GM18505 (cell line): ENCODE measurements around the gene RUNX1.
A peak's percentile ranks its signal among the peaks of the same experiment; 100 is the strongest.

Experiments used
- ATAC-seq: cut with Tn5 transposase; IDR thresholded peaks from one replicate; pipeline ENCODE4 v1.9.1; 2021; ENCODE audit not compliant: unreplicated experiment
- POLR2A ChIP-seq: IDR thresholded peaks from 4 replicates; pipeline ENCODE4 v1.6.1; 2011; ENCODE audit warnings: borderline replicate concordance; ENCODE audit not compliant: insufficient read depth, insufficient read length; ENCODE audit errors: extremely low read depth

Gene RUNX1

DNA sequence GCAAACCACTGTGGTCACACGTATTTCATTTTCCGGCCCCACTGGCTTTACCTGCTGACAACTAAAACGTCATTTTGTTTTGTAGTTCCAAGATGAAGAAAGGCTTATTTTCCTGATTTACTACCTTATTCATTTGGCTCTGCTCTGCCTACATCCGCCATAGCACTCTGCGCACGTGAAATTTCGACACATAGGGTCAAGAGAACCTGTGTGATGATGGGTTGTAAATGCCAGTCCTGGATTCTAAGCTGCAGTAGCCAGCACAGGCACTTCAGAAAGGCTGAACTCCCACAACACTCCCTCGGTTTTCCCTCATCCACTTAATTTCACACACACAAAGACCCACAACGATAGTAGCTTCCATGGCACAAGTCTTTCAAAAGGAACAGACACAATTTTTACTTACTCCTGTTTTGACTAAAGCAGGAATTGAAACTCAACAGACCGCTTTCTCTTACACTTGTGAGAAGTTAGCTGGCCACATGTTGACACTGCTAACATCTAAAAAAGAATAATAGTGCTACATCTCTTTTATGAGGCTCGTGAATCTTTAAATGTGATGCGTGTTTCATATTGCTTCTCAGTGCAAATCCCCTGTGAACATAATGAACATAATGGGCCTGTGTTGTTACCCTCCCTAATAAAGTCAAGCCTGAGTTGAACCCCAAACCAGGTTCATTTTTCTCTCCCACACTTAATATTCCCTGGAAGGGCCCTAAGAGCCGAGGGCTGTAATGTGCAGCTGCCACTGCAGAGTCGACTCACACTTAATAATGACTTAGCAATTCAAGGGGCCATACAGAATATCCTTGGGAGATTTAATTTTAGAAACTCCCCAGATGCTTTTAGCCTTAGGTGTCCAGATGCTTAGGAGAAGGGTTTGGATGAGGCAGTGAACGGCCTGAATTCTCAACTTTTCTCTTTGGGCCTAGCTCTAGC lies 1.5 kb upstream of the RUNX1 start:
- no peak for ATAC-seq
- TF ChIP-seq POLR2A, result no peak

GRCh38 chr21:35048183-35048601 lies 910 bp downstream of the RUNX1 start:
- no peak for TF ChIP-seq POLR2A
- no peak for ATAC-seq

DNA sequence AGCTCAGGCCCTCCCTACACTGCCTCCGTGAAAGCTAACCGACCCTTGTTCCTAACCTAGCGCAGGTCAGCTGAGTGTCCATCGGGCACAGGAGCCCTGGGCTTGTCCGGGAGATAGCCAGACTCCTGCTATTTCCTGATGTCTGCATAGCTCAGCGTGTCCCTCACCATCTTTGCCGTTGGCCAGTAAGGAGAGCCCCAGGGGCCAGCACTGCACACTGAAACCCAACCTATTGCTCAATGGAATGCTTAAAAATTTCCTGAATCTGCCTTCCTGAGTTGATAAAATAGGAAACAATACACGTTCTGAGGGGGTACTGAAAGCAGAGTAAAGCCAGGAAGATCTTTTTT lies 2.2 kb downstream of the RUNX1 start:
- no peak for TF ChIP-seq POLR2A
- no peak for ATAC-seq

- ATAC-seq, result no peak
- TF ChIP-seq POLR2A, result no peak
These were observed 2.9 kb downstream of the RUNX1 start for GRCh38 chr21:35046263-35046624.

DNA sequence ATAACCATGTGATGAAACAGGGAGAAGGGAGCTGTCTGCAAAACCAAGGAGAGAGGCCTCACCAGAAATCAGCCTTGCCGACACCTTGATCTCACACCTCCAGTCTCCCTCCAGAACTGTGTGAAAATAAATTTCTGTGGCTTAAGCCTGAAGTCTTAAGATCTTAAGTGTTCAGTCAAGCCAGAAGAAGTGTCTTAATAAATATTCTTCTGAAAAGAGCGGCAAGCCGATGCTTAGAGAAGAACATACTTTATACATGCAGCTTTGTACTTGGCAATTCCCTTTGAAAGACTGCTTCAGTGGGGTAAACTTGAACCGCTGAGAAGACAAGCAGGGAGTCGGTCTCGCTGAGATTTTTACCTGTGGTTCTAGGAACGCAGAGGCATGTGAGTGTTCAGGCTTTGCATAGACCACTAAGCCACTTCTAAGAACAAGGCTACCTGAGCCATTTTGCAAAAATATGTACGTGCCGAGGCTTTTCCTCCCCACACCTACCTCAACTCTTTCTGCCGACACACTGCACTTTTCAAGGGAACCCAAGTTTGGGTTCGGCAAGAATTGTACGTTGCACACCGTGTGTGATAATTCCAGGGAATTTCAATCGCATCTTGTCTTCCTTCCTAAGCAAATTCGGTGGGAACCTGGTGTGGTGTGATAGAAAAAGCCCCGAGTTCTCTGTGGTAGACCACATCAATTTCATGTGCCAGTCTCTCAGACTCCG lies 3.4 kb downstream of the RUNX1 start:
- ATAC-seq, result no peak
- TF ChIP-seq POLR2A, result no peak

GRCh38 chr21:35044770-35045541 lies 4.1 kb downstream of the RUNX1 start:
- TF ChIP-seq POLR2A, result no peak
- no peak for ATAC-seq

DNA sequence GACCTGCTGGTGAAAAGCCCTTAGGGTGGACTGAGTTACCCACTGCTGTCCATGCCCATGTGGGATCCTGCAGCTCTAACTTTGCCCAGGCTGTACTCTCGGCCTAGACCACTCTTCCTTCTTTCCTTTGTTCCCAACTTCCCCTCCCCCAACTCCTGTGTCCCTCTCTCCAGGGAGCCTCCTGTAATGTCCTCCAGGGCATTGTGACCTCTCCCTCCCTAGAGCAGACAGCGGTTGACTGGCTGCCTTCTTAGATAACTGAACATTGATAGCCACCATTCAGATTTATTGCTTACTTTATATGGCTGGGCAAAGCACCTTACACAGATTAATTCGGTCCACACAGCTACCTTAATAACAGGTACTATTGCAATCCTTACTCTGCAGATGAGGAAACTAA lies 5.0 kb downstream of the RUNX1 start:
- ATAC-seq, result no peak
- peak; percentile 26 for TF ChIP-seq POLR2A

GRCh38 chr21:35043549-35043948 lies 5.6 kb downstream of the RUNX1 start:
- no peak for ATAC-seq

DNA sequence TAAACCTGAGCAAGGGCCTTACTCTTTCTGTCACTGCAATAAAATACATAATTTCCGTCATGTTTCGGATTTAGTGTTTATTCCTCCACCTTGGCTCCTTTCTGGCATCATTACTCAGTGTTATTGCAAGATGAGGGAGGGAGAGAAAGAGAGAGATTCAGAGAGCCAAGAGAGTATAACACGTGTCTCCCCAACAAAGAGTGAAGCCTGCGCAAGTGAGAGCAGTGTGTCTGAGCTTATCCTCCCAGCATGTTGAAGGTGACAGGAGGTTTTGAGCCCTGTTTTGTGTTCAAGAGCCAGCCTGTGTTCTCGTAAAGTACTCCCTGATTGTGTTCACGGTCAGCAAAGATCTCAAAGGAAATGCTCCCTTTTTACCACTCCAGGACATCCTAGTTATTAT lies 6.3 kb downstream of the RUNX1 start:
- ATAC-seq, result no peak
- TF ChIP-seq POLR2A, result no peak

More at GRCh38 chr21:35043549-35043948, 5.6 kb downstream of the RUNX1 start:
- no peak for TF ChIP-seq POLR2A

DNA sequence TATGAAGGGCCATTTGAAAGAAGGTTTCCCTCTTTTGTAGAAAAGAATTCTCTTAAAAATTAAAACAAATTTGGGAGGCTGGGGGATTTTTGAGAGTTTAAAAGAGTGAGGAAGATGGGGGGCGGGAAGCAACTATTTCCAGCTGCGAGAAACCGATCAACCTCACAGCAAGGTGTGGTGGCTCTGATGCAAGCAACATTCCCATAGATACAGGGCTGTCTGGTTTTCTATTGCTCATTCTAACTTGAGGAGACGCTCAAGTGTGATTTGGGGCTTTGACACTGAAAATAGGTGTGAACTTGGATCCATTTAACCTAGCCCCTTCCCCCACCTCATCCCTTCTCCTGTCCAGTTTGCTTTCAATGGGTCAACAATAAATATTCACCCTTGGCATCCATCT lies 7.2 kb downstream of the RUNX1 start:
- no peak for TF ChIP-seq POLR2A
- ATAC-seq, result no peak

DNA sequence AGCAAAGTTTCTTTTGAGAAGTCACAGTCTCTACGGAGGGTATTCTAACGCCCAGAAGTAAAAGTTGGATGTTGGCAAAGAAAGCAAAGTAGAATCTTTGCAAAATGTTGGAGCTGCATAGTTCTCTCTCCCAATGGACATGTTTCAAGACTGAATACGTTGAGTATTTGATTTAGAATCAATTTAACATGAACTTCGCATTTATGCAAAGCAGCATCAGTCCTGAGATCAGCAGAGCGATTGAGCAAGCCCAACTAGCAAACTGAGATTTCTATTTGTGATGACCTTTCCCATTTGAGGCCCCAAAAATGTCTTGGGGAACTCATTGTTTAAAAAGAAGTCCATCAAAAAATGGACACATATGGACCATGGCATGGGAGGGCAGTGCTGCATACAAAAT lies 8.0 kb downstream of the RUNX1 start:
- no peak for ATAC-seq
- TF ChIP-seq POLR2A, result no peak

DNA sequence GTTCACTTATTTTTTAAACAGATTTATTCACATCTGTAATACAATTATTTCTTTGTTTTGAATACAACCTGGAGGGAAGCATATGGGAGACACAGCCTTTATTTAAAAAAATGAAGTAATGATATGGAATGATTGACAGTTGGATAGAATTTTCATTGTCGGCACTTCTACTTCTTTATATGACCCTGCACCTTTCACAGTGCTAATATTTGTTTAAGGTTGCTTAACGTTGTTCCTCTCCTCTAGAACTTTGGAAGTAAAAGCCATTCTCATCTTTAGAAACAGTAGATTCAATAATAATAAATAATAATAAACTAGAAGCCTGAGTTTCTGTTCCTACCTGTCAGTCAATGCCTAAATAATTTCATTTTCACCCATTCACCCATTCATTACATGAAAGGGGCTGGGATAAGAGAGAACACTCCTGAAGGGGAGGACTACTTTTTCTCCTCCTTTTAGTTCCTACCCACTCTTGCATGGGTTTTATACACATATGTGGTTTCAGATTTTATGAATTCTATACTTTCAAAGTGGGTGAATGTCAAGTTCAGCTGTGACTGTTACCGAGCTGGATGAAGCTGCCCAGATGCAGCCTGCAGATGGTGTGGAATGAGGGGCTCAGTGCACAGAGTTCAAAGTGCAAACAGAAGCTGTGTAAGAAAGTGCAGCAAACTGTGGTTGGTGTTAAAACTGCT lies 9.4 kb downstream of the RUNX1 start:
- no peak for ATAC-seq
- no peak for TF ChIP-seq POLR2A
